Ectodermal cell (in vitro differentiated cells): ENCODE results near the gene AKT2.

Source experiments
- H3K27ac ChIP-seq: 2 replicates; pipeline ENCODE4 v1.7.0; 2013; ENCODE audit warnings: mild to moderate bottlenecking, low read depth, low read length; ENCODE audit not compliant: insufficient read depth, poor library complexity, severe bottlenecking
- H3K27me3 ChIP-seq: 2 replicates; pipeline ENCODE4 v1.7.0; 2013; ENCODE audit warnings: mild to moderate bottlenecking, low read length; ENCODE audit not compliant: insufficient read depth, control insufficient read depth, poor library complexity, severe bottlenecking
- H3K36me3 ChIP-seq: one replicate; pipeline ENCODE4 v1.7.0; 2013; ENCODE audit warnings: low read length; ENCODE audit not compliant: control insufficient read depth, insufficient read depth
- H3K4me1 ChIP-seq: one replicate; pipeline ENCODE4 v1.7.0; 2013; ENCODE audit warnings: low read length; ENCODE audit not compliant: control insufficient read depth, insufficient read depth
- H3K4me3 ChIP-seq: 2 replicates; pipeline ENCODE4 v1.7.0; 2013; ENCODE audit warnings: low read depth, low read length, control low read depth; ENCODE audit not compliant: insufficient read depth
- H3K9me3 ChIP-seq: 2 replicates; pipeline ENCODE4 v1.7.0; 2013; ENCODE audit warnings: mild to moderate bottlenecking, low read length, moderate library complexity; ENCODE audit not compliant: control insufficient read depth
- WGBS, 2 experiments: methylation state at CpG; one replicate each; pipeline ENCODE4 v1.1.7; 2013; ENCODE audit warnings: missing lambda C conversion rate in 2 of 2; 5-methylcytosine and 5-hydroxymethylcytosine counted together

AKT2 gene

DNA sequence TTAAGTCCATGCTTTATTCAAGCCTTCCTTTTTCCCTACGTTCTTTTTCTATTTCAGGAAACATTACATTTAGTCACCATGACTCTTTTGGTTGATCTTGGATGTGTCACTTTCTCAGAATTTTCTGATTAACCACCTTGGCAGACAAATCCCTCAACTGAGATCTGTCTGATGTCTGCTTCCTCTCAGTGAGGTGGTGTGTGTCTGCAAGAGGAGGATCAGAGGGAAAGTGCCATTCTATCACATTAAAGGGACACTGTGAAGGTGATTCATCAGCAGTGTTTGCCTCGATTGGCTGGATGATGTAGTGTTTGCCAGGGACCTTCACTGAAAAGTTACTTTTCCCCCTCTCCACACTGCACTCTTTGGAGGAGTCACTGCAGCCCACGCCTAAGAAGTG is 55.7 kb downstream of the AKT2 start:
- H3K27ac ChIP-seq = no peak overlapping the region
- H3K4me1 ChIP-seq = peaks cover 21% of the 10 kb centered on the region
- H3K4me3 ChIP-seq = no peak overlapping the region
- no peaks in the 10 kb centered on the region for H3K9me3 ChIP-seq
- H3K36me3 ChIP-seq = peaks cover 3% of the 10 kb centered on the region
- WGBS, 2 experiments = 93% methylated on average over 3 of the region's 3 CpGs
- no peaks in the 10 kb centered on the region for H3K27me3 ChIP-seq

DNA sequence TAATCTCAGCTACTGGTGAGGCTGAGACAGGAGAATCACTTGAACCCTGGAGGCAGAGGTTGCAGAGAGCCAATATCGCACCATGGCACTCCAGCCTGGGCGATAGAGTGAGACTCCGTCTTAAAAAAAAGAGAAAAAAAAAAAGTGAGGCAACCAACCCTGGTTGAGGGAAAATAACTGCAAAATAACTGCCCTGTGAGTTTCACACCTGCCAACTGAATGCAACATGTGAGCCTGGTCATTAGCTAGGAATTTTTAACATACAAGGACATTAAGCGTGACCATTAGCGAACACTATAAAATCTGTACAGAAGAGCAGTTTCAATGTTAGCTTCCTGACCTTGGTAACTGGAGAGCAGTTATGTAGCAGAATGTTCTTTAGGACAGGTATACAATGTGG is 56.3 kb downstream of the AKT2 start:
- 95 to 97% methylated on average over 5 of the region's 5 CpGs for WGBS, 2 experiments

DNA sequence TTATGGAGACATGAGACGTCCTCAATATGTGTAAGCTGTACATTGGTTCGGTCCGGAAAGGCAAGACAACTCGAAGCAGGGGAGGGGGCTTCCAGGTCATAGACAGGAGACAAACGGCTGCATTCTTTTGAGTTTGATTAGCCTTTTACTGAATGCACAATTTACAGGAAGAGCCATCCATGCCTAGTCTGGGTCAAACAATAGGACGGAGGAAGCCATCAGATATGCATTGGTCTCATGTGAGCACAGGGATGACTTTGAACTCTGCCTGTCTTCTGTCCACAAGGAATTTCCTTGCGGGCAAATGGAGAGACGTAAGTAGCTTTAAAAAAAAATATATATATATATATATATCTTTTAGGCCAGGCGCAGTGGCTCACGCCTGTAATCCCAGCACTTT is 56.8 kb downstream of the AKT2 start:
- WGBS, 2 experiments = 89 to 92% methylated on average over 8 of the region's 10 CpGs
- H3K4me1 ChIP-seq = peaks cover 21% of the 10 kb centered on the region
- no peaks in the 10 kb centered on the region for H3K9me3 ChIP-seq
- H3K27me3 ChIP-seq = no peaks in the 10 kb centered on the region
- H3K4me3 ChIP-seq = no peak overlapping the region
- no peaks in the 10 kb centered on the region for H3K36me3 ChIP-seq
- no peak overlapping the region for H3K27ac ChIP-seq

More for the DNA sequence above, 56.3 kb downstream of the AKT2 start:
- H3K9me3 ChIP-seq = no peaks in the 10 kb centered on the region
- H3K4me3 ChIP-seq = no peak overlapping the region
- peaks cover 3% of the 10 kb centered on the region for H3K36me3 ChIP-seq
- H3K4me1 ChIP-seq = peaks cover 21% of the 10 kb centered on the region
- no peak overlapping the region for H3K27ac ChIP-seq
- H3K27me3 ChIP-seq = no peaks in the 10 kb centered on the region

DNA sequence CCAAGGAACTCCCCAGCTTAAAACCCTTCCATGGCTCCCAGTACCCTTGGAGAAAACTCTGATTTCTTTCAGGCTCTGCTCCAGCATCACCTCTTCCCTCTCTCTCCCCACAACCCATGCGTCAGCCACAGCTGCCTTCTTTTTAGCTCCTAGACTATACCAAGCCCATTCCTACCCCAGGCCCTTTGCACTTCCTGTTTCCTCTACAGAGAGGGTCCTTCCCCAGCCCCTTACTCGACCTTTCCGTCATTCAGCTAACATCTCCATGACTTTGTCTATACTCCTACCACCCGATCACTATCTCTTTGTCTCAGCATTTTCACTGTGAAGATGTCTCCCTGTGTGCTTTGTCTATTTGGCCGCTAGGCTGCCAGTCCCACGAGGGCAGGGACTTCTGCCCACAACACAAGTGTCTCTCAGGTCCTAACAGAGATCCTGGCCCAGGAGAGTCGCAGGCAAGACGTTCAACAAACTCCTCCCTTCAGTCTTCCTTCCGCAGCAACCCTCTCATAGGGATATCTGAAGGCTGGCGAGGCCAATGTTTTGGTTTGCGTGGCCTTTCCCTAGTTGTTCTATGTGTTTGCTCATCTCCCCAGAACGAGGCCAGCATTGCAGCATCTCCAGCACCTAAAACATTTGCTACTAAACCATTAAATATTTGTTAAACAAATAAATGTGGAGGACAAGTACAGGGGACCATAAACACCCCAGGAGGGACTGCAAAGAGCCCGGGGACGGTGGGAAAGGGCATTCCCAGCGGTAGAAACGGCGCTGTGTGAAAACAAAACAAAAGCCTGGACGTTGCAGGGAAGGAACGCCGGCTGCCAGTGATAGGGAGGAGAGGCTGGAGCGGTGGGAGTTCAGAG is 59.5 kb downstream of the AKT2 start:
- H3K4me3 ChIP-seq = no peak overlapping the region
- no peaks in the 10 kb centered on the region for H3K4me1 ChIP-seq
- no peak overlapping the region for H3K27ac ChIP-seq
- no peaks in the 10 kb centered on the region for H3K36me3 ChIP-seq
- no peaks in the 10 kb centered on the region for H3K9me3 ChIP-seq
- H3K27me3 ChIP-seq = peaks cover 5% of the 10 kb centered on the region
- WGBS, 2 experiments = 78 to 82% methylated on average over 21 of the region's 21 CpGs

DNA sequence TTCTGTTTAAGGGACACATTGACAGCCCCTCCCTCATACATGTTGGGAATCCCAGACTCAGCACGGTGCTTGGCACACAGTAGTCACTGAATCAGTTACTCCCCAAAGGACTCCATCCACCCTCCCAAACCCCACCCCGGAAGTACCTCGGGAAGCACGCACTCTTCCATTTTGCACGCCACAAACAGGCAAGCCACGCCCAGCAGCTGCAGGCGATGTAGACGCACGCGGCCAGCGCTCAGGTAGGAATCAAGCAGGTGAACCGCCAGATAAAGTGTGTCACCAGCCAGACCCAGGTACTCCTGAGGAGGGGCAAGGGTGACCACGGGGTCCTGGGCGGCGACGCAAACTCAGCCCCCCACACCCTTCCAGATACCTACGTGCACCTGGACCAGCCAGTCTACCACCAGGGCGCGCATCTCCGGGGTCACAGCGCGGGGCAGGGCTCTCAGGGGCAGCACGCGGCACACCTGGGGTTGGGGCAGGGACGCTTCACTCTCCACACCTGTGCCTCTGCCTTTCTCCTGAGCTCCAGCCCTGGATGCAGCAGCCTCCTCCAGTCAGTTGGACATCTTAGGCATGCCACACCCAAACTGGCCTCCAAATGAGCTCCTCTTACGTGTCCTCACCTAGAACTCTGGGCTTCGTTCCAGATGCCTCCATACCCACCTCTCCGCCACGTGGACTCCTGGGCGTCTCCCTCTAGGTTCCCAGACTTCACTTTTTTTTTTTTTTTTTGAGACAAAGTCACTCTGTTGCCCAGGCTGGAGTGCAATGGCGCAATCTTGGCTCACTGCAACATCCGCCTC is 60.6 kb downstream of the AKT2 start:
- Histone ChIP-seq H3K27ac (no peak overlapping the region), H3K9me3 (no peaks in the 10 kb centered on the region), H3K36me3 (no peaks in the 10 kb centered on the region), H3K27me3 (peaks cover 17% of the 10 kb centered on the region), H3K4me1 (no peaks in the 10 kb centered on the region), H3K4me3 (no peak overlapping the region)
- 93% methylated on average over 32 of the region's 32 CpGs for WGBS, 2 experiments

DNA sequence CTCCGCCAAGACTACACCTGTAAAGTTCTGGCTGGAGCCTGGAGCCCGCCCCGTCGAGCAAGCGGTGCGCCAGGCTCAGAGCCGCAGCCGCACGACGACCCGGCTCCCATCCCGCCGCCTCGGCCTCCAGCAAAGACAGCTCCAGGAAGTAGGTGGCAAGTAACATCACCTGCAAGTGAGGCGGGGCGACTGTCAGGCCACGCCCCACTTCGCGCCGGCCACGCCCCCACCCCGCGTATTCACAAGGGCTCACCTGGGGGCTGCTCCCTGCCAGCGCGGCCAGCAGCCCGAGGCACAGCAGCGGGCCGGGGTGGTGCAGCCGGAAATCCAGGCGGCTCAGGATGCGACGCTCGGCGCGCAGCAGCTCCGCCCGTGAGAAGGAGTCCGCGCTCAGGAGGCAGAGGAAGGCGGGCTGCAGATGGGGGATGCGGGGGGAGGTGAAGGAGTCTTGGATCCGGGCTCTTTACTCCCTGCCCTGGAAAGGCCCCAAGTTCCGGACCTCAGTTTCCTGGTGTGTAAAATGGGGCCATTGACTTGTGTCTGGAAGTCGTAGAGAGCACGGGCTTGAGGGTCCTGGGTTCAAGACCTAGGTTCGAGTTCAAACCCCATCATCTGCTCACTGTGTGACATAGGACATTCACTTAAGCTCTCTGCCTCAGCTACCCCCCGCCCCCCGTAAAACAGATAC is 61.9 kb downstream of the AKT2 start:
- 86 to 87% methylated on average over 48 of the region's 48 CpGs for WGBS, 2 experiments
- peaks cover 29% of the 10 kb centered on the region for H3K27me3 ChIP-seq
- H3K36me3 ChIP-seq = no peaks in the 10 kb centered on the region
- no peaks in the 10 kb centered on the region for H3K9me3 ChIP-seq
- H3K4me1 ChIP-seq = no peaks in the 10 kb centered on the region
- H3K4me3 ChIP-seq = no peak overlapping the region
- no peak overlapping the region for H3K27ac ChIP-seq

DNA sequence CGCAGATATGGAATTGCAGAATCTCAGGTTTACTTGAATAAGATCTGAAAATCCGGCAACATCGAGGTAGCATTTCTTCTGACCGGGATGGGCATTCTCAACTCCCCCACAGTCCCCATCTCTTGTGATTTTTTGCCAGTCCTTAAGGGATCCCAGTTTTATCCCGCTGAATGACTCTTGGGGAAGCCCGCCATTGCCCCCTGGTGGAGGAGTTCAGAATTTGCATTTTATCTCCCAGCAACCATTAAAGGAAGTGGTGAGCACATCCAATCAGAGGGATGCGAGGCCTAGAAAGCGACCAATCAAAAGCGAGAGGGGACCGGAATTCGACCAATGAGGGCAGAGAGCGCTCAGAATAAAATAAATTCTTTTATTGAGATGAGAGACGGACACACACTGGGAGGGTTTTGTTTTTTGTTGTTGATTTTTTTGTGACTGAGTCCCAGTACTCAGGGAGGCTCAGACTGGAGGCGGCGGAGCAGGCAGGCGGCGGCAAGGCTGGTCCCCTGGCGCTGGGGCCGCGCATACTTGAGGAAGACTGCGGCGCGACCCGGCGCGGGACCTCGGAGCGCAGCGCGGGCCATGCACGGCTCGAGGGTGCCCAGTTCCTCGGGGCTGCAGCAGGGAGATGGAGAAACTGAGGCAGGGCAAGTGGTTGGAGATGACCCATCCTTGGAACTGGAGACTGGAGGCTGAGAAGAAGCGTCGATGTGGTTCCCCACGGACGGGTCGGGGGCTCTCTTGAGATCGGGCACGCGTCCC is 63.1 kb downstream of the AKT2 start:
- Histone ChIP-seq H3K9me3 (no peaks in the 10 kb centered on the region), H3K27ac (no peak overlapping the region), H3K4me1 (no peaks in the 10 kb centered on the region), H3K4me3 (no peak overlapping the region), H3K36me3 (no peaks in the 10 kb centered on the region), H3K27me3 (peaks cover 42% of the 10 kb centered on the region)
- WGBS, 2 experiments = 78 to 80% methylated on average over 41 of the region's 41 CpGs

DNA sequence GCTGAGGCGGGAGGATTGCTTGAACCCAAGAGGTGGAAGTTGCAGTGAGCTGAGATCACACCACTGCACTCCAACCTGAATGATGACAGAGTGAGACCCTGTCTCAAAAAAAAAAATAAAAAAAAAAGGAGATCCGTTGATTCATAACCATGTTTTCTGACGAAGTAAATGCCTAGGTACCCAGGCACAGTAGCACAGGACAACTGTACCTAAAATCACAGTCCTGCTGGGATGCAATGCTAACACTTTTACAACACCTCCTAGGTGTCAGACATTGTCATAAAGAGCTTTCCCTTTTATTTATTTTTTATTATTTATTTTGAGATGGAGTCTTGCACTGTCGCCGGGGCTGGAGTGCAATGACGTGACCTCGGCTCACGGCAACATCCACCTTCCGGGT is 64.5 kb downstream of the AKT2 start:
- Histone ChIP-seq H3K9me3 (no peaks in the 10 kb centered on the region), H3K36me3 (no peaks in the 10 kb centered on the region), H3K4me1 (no peaks in the 10 kb centered on the region), H3K4me3 (no peak overlapping the region), H3K27ac (no peak overlapping the region), H3K27me3 (peaks cover 55% of the 10 kb centered on the region)
- 90% methylated on average over 9 of the region's 9 CpGs for WGBS, 2 experiments

DNA sequence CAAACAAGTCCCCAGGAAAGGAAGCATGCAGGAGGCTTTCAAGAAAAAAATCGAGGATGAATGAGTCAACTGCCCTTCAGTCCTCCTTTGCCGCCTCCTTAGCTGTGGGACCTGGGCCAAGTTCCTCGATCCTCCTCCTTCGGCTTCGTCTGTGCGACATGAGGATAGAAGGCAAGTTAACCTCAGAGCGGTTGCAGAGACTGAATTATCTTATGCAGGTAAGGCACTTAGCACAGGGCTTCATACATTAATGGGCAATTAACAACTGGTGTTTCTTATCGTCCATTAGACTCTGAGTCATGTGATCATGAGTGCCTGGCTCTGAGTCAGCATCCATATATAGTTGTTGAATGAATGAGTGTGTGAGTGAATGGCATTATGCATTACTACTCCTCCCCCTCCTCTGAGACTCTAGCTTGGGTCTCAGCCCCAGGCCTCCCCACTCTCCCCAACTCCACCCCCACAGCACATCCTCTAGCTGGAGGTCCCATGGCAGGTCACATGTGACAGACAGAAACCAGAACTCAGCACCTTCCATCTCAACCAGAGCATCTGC is 65.3 kb downstream of the AKT2 start:
- 58 to 62% methylated on average over 8 of the region's 8 CpGs for WGBS, 2 experiments
- no peaks in the 10 kb centered on the region for H3K36me3 ChIP-seq
- H3K9me3 ChIP-seq = no peaks in the 10 kb centered on the region
- H3K27me3 ChIP-seq = peaks cover 57% of the 10 kb centered on the region
- H3K4me1 ChIP-seq = no peaks in the 10 kb centered on the region
- no peak overlapping the region for H3K4me3 ChIP-seq
- H3K27ac ChIP-seq = no peak overlapping the region
